Large intestine (tissue), 3 donors: ENCODE measurements around the gene METTL25B. TPM values are rescaled to one million over a fixed set of nuclear protein-coding genes. Genes with fewer than 3 reads are reported as not detected.

ENCODE experiments used
- DNase-seq, 2 donors: peaks; one replicate each; pipeline versions ENCODE4 v3.0.0 to v3.0.0-alpha.2; 2013
- H3K27ac ChIP-seq: one replicate; pipeline ENCODE4 v1.5.1; 2013; ENCODE audit warnings: low read length
- H3K27me3 ChIP-seq: 2 replicates; pipeline ENCODE4 v1.6.1; 2013; ENCODE audit warnings: low read length; ENCODE audit not compliant: control insufficient read depth, insufficient read depth
- H3K36me3 ChIP-seq: 2 replicates; pipeline ENCODE4 v1.6.1; 2013; ENCODE audit warnings: low read length; ENCODE audit not compliant: control insufficient read depth, insufficient read depth
- H3K4me1 ChIP-seq: one replicate; pipeline ENCODE4 v1.6.1; 2013; ENCODE audit warnings: low read length; ENCODE audit not compliant: control insufficient read depth, insufficient read depth
- H3K4me3 ChIP-seq: one replicate; pipeline ENCODE4 v1.5.1; 2013; ENCODE audit warnings: low read length
- H3K9me3 ChIP-seq: one replicate; pipeline ENCODE4 v1.6.1; 2013; ENCODE audit warnings: mild to moderate bottlenecking, low read depth, low read length, moderate library complexity; ENCODE audit not compliant: control insufficient read depth
- WGBS: methylation state at CpG from one replicate; pipeline ENCODE4 v1.1.5; 2013; ENCODE audit warnings: low lambda C conversion rate; ENCODE audit not compliant: insufficient coverage; 5-methylcytosine and 5-hydroxymethylcytosine counted together
- polyA plus RNA-seq: library from polyadenylated mRNA; unstranded; fragments of 120-200 nt; gene quantifications from one replicate; pipeline ENCODE4 v1.2.1, GENCODE V29; 2013

METTL25B gene
- polyA plus RNA-seq, 1 donor: 59.3 TPM

DNA sequence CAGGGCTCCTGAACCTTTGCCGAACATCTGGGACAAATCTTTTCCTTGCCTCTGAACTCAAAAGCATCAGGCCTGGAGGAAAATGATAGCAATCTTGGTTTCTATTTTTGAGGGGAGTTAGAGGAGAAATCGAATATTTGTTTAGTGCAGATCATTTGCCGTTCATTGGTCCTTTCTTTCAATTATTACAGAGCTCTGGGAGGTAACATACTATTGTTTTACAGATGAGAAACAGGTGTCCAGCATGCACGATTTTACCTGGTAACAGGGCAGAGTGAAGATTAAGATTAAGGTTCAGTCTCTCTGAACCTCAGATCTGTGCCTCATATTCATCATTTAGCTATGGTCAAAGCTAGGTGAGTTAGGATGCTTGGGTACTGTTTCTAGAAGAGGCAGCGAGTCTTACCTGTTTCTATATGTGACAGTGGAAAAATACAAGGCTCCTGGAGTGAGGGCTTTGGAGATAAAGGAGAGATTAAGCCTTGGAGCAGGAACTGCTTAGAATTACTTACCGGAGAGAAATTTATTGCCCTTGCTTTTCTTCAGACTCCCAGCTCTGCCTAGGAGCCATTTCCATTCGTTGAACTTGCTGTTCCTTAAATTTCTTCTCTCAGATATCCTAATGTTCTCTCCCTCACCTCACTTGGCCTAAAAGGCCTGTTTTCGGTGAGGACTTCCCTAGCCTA lies 40.5 kb downstream of the METTL25B start:
- peak in 1 of 2 donors; percentile 35 for DNase-seq
- Histone ChIP-seq H3K27ac (peak overlapping the region; percentile 23), H3K9me3 (no peaks in the 10 kb centered on the region), H3K4me1 (peaks cover 25% of the 10 kb centered on the region), H3K27me3 (no peaks in the 10 kb centered on the region), H3K4me3 (peak overlapping the region; percentile 98), H3K36me3 (peaks cover 18% of the 10 kb centered on the region)
- WGBS: 12% methylated on average over 3 of the region's 8 CpGs

DNA sequence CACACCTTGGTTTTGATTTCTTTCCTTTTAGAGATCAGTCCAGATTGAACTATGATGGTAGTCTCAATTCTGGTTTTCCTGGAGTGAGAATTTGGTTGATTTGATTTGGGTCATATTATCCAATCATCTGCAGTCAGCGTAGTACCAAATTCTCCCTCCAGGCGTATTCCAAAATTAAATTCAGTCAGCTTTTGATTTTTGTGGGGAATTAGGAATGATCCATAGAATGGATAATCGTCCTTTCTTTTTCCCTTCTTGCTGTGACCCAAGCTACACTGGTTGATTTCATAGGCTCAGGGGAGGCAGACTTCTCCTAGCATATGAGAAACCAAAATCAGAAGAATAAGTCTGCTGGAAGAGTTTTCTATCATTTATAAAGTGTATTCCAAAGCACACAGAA lies 44.0 kb downstream of the METTL25B start:
- 86% methylated on average over 2 of the region's 3 CpGs for WGBS

DNA sequence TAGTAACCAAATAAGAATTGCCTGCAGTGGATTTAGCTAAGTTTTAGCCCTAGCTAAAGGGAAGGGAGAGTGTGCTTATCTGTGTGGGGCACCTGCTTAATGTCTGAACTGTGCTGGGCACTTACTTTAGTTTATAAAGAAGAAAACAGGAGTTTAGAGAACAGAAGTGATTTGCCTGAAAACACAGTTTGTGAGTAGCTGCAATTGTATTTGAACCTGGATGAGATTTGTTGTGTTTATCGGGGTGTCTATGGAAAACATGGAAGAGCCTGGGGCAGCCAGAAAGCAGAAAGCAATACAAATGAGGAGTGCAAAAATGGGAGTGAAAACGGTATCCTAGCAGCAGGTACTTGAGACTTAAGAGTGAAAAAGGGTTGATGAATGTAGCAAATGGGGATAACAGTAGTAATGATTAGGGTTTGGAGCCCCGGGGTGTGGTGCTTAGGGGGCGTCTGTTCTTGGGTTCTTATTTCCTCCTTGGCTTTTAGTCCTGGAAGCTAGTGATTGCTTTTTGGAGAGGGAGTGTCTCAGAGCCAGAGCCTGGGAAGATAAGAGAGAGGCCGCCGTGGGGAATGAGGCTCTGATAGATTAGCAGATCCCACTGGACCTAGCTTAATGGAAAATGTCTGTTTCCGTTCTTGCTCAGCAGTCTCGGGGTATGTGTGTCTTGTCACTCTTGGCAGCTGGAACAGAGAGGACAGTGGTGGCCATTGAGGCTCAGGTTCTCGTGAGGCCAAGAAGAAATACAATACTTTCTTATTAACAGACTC lies 44.6 kb downstream of the METTL25B start:
- no peaks in the 10 kb centered on the region for H3K9me3 ChIP-seq
- no peak overlapping the region for H3K27ac ChIP-seq
- no peaks in the 10 kb centered on the region for H3K27me3 ChIP-seq
- H3K4me3 ChIP-seq: no peak overlapping the region
- H3K36me3 ChIP-seq: peaks cover 21% of the 10 kb centered on the region
- 60% methylated on average over 1 of the region's 9 CpGs for WGBS
- H3K4me1 ChIP-seq: peaks cover 19% of the 10 kb centered on the region
- peak in 1 of 2 donors; percentile 25 for DNase-seq

More for the DNA sequence above, 44.0 kb downstream of the METTL25B start:
- Histone ChIP-seq H3K4me3 (no peak overlapping the region), H3K4me1 (peaks cover 19% of the 10 kb centered on the region), H3K36me3 (peaks cover 21% of the 10 kb centered on the region), H3K9me3 (no peaks in the 10 kb centered on the region), H3K27ac (no peak overlapping the region), H3K27me3 (no peaks in the 10 kb centered on the region)
- no peak for DNase-seq

DNA sequence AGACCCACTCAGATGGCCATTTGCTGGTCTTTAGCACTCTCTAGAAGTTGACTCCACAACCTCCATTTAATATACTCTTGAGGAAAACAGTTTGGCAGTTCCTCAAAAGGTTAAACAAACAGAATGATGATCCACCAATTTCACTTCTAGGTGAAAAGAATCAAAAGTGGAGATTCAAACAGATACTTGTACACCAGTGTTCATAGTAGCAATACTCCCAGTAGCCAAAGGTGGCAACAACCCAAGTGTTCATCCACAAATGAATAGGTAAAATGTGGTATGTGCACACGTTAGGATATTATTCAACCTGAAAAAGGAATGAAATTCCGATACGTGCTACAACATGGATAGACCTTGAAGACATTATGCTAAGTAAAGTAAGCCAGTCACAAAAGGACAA lies 45.3 kb downstream of the METTL25B start:
- DNase-seq: no peak
- peaks cover 19% of the 10 kb centered on the region for H3K4me1 ChIP-seq
- H3K27ac ChIP-seq: no peak overlapping the region
- H3K9me3 ChIP-seq: no peaks in the 10 kb centered on the region
- H3K4me3 ChIP-seq: no peak overlapping the region
- 100% methylated on average over 2 of the region's 3 CpGs for WGBS
- H3K36me3 ChIP-seq: peaks cover 25% of the 10 kb centered on the region
- no peaks in the 10 kb centered on the region for H3K27me3 ChIP-seq

DNA sequence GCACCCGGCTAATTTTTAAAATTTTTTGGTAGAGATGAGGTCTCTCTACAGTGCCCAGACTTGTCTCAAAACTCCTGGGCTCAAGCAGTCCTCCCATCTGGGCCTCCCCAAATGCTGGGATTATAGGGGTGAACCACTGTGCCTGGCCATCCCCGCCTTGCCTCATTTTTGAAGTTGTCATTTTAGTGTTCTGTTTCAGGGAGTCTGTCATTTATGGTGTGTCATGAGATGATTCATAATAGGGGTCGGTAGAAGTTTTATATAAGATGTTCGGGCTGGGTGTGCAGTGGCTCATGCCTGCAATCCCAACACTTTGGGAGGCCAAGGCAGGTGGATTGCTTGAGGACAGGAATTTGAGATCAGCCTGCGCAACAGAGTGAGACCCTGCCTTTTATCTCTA lies 47.5 kb downstream of the METTL25B start:
- Histone ChIP-seq H3K4me3 (no peak overlapping the region), H3K9me3 (no peaks in the 10 kb centered on the region), H3K4me1 (peaks cover 14% of the 10 kb centered on the region), H3K27ac (no peak overlapping the region), H3K36me3 (peaks cover 20% of the 10 kb centered on the region), H3K27me3 (no peaks in the 10 kb centered on the region)
- no CpG with 5 or more reads among the region's 5 CpGs for WGBS
- DNase-seq: no peak

DNA sequence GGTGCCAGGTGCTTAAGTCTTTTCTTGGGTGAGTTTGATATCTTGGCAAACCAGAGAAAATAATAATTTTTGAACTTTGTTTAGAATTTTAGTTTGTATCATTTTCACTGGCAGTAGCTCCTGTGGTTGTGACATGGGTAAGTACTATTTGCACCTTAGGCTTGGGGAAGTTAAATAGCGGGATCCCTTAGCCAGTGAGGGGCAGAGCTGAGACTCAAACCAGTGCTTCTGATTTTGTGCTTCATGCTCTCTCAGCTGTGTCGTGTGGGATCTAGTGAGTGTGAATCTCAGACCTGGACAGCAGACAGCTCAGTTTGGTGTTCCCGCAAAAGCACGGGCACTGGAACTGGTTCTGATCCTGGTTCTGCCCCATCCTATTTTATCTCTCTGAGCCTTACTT lies 48.7 kb downstream of the METTL25B start:
- H3K27me3 ChIP-seq: no peaks in the 10 kb centered on the region
- H3K4me1 ChIP-seq: peaks cover 10% of the 10 kb centered on the region
- no peak overlapping the region for H3K4me3 ChIP-seq
- DNase-seq: no peak
- no CpG with 5 or more reads among the region's 4 CpGs for WGBS
- peaks cover 25% of the 10 kb centered on the region for H3K36me3 ChIP-seq
- no peaks in the 10 kb centered on the region for H3K9me3 ChIP-seq
- H3K27ac ChIP-seq: no peak overlapping the region

DNA sequence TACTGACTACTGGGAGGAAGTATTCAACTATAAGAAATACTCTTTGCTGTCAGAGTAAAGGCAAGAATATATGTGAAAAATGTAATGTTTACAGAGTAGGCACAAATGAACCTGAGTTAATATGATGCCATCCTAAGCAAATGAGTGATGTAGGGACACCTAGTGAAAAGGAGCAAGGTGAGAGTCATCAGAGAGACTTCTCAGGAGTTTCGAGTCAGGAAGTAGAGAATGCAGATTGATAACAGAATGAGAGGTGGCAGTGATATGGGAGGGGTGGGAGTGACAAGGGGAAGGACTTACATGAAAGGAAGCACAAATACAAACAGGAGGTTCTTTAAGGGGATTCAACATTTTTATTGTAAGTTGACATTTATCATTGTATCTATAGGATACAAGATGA lies 49.3 kb downstream of the METTL25B start:
- H3K36me3 ChIP-seq: peaks cover 28% of the 10 kb centered on the region
- DNase-seq: no peak
- H3K27me3 ChIP-seq: no peaks in the 10 kb centered on the region
- peaks cover 10% of the 10 kb centered on the region for H3K4me1 ChIP-seq
- 40% methylated on average over 1 of the region's 1 CpG for WGBS
- H3K4me3 ChIP-seq: no peak overlapping the region
- no peaks in the 10 kb centered on the region for H3K9me3 ChIP-seq
- no peak overlapping the region for H3K27ac ChIP-seq

DNA sequence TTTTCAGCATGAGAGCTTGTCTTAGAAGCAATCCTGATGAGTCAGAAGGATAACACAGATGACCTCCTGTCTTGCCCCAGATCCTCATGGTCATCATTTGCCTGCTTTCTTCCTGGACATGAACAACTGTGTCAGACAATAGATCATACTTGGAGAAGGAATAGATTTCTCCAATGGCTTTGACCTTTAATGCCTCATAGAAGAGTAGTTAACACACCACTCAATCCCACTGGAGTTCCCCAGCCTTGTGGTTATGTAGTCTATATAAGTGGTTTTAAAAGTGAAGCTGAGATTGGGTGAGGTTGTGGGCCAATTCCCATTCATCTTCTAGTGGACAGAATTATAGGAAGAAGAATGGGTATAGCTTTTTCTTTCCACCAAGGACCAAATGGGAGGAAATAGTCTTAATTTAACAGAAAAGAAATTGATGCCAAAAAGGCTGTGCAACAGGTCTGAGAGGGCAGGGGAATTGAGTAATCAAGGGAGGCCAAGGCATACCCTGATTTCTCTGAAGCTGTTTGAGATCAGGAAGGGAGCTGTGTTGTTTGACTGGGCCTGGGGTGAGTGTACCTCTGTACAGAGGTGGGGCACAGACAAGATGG lies 53.4 kb downstream of the METTL25B start:
- no peak for DNase-seq
- no peaks in the 10 kb centered on the region for H3K27me3 ChIP-seq
- H3K4me1 ChIP-seq: no peaks in the 10 kb centered on the region
- H3K4me3 ChIP-seq: no peak overlapping the region
- H3K27ac ChIP-seq: no peak overlapping the region
- no peaks in the 10 kb centered on the region for H3K9me3 ChIP-seq
- H3K36me3 ChIP-seq: peaks cover 56% of the 10 kb centered on the region

DNA sequence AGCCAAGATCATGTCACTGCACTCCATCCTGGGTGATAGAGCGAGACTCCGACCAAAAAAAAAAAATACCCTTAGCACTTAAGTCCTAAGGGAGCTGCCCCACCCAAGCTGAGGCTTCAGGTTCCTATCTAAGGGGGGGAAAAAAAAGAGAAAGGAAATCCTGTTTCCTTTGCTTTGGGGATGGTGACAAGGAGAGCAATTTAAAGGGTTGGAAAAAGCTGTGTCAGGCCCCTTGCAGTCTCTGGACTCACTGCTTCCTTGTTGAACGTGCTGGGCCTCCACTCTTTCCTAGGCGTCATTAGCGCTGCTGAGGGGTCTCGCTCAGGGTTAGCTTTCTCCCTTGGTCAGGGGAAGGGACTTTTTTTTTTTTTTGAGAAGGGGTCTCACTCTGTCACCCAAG lies 57.2 kb downstream of the METTL25B start:
- Histone ChIP-seq H3K4me3 (no peak overlapping the region), H3K9me3 (no peaks in the 10 kb centered on the region), H3K27ac (no peak overlapping the region), H3K27me3 (no peaks in the 10 kb centered on the region), H3K36me3 (peaks cover 64% of the 10 kb centered on the region), H3K4me1 (no peaks in the 10 kb centered on the region)
- no CpG with 5 or more reads among the region's 6 CpGs for WGBS
- no peak for DNase-seq
